ENCODE results near the gene TTLL3. TPM values are rescaled to one million over a fixed set of nuclear protein-coding genes. Genes with fewer than 3 reads are reported as not detected.

The TTLL3 gene
- total and polyA plus RNA-seq, 2 of the 4 experiments (the other 2 are of a cell fraction), result 6.8 to 43.4 TPM

GRCh38 chr3:9781978-9782603 is 28.0 kb upstream of the TTLL3 start:
- POLR2A ChIA-PET (ENCODE audit: unreplicated experiment), result no interaction called here
- no peak for DNase-seq
- H4K20me1 ChIP-seq (ENCODE audit: insufficient read depth, low read length), result no peaks in the 10 kb centered on the region
- H3K4me1 ChIP-seq (ENCODE audit: control insufficient read depth, insufficient read depth, low read length), result peaks cover 3% of the 10 kb centered on the region
- CTCF ChIA-PET, result no interaction called here
- H2BK15ac ChIP-seq (ENCODE audit: low read depth, low read length), result no peak overlapping the region
- no TSS peak for BruUV-seq (replicated peaks)
- in situ Hi-C loops (cut with MboI; ENCODE audit: low sequenced_read_pairs), result no loop called here
- no peak overlapping the region for H2AK5ac ChIP-seq (ENCODE audit: low read depth, low read length)
- intact Hi-C loops (cut with micrococcal nuclease), result no loop called here
- peaks cover 44% of the 10 kb centered on the region for H3K36me3 ChIP-seq (ENCODE audit: control insufficient read depth, insufficient read depth, low read length)
- peaks cover 9% of the 10 kb centered on the region; the same call in 1 of the 2 replicates for H3K9me1 ChIP-seq (ENCODE audit: insufficient read depth, low read length)
- no peak overlapping the region for H3K4ac ChIP-seq (ENCODE audit: low read depth, low read length)
- H3K79me1 ChIP-seq (ENCODE audit: low read depth in 1 of 2, low read length in 2 of 2), result peaks cover 6% of the 10 kb centered on the region in 2 experiments; a peak in 3 of 4 replicates
- no peak overlapping the region for H2BK120ac ChIP-seq (ENCODE audit: low read depth, low read length)
- dilution Hi-C loops (cut with HindIII; ENCODE audit: low sequenced_read_pairs, unreplicated experiment), result no loop called here
- H2AK9ac ChIP-seq (replicated peaks; ENCODE audit: low read depth, low read length, poor library complexity), result no peak overlapping the region
- no peak for ATAC-seq (ENCODE audit: low read depth)
- H2BK20ac ChIP-seq (ENCODE audit: low read depth, low read length), result no peak overlapping the region
- H2BK5ac ChIP-seq (ENCODE audit: low read depth, low read length, poor library complexity, severe bottlenecking), result no peak overlapping the region
- H3K18ac ChIP-seq (ENCODE audit: low read depth, low read length), result no peak overlapping the region
- H4K8ac ChIP-seq (ENCODE audit: low read depth in 2 of 2, low read length in 2 of 2), result no peak overlapping the region
- H4K5ac ChIP-seq (ENCODE audit: low read depth, low read length), result no peak overlapping the region
- no peak overlapping the region for H3K9ac ChIP-seq (ENCODE audit: low read depth, low read length)
- no peak overlapping the region for H4K91ac ChIP-seq (ENCODE audit: insufficient read depth, low read depth, low read length)
- no peak overlapping the region for H3K14ac ChIP-seq (replicated peaks; ENCODE audit: low read depth, low read length)
- TF ChIP-seq CEBPB (IDR thresholded peaks at IDR 0.05; ENCODE audit: low read depth, low read length) (no peak), BHLHE40 (IDR thresholded peaks at IDR 0.05; ENCODE audit: low read depth, low read length) (no peak), MAFK (IDR thresholded peaks at IDR 0.05; ENCODE audit: low read depth, low read length) (no peak), MAZ (IDR thresholded peaks at IDR 0.05; ENCODE audit: borderline replicate concordance, low read depth, low read length) (no peak), MXI1 (IDR thresholded peaks at IDR 0.05; ENCODE audit: borderline replicate concordance, low read depth, low read length) (no peak), RCOR1 (IDR thresholded peaks at IDR 0.05; ENCODE audit: insufficient replicate concordance, low read length) (no peak), FOS (IDR thresholded peaks at IDR 0.05; ENCODE audit: low read depth, low read length) (no peak), RFX5 (IDR thresholded peaks at IDR 0.05; ENCODE audit: low read depth, low read length) (no peak), NFE2L2 (IDR thresholded peaks at IDR 0.05; ENCODE audit: low read depth, low read length) (no peak), CHD1 (IDR thresholded peaks at IDR 0.05; ENCODE audit: low read depth, low read length) (no peak)
- TF ChIP-seq, protein P1, sequence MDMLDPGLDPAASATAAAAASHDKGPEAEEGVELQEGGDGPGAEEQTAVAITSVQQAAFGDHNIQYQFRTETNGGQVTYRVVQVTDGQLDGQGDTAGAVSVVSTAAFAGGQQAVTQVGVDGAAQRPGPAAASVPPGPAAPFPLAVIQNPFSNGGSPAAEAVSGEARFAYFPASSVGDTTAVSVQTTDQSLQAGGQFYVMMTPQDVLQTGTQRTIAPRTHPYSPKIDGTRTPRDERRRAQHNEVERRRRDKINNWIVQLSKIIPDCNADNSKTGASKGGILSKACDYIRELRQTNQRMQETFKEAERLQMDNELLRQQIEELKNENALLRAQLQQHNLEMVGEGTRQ (IDR thresholded peaks at IDR 0.05; ENCODE audit: low read depth, low read length), result no peak
- H3K4me2 ChIP-seq (ENCODE audit: low read depth, low read length), result no peak overlapping the region
- WGBS, 2 experiments (ENCODE audit: extremely low coverage in 2 of 2, insufficient read length in 1 of 2), result 83% methylated on average over 3 of the region's 3 CpGs; no CpG with 5 or more reads in 1 of the 2 experiments
- H3K23ac ChIP-seq (ENCODE audit: low read depth, low read length), result no peak overlapping the region
- H2AFZ ChIP-seq (replicated peaks; ENCODE audit: low read length, poor library complexity), result no peak overlapping the region
- no peak overlapping the region for H3K27ac ChIP-seq (ENCODE audit: insufficient read depth, low read length)
- H3K56ac ChIP-seq (ENCODE audit: extremely low read depth, insufficient read depth, low read length), result no peak overlapping the region
- H3K4me3 ChIP-seq (ENCODE audit: insufficient read depth, low read depth, low read length), result no peak overlapping the region
- H3K9me3 ChIP-seq (ENCODE audit: control insufficient read depth, insufficient read depth, low read length), result no peaks in the 10 kb centered on the region
- no peaks in the 10 kb centered on the region for H3K27me3 ChIP-seq (ENCODE audit: control insufficient read depth, insufficient read depth, low read length)
